ENCODE data around the gene MBLAC1.
"Not testable (repeated sequence)": the region's sequence is repeated elsewhere in the genome, so short reads cannot be mapped to it uniquely, and the experiment has no call there.

Gene MBLAC1

DNA sequence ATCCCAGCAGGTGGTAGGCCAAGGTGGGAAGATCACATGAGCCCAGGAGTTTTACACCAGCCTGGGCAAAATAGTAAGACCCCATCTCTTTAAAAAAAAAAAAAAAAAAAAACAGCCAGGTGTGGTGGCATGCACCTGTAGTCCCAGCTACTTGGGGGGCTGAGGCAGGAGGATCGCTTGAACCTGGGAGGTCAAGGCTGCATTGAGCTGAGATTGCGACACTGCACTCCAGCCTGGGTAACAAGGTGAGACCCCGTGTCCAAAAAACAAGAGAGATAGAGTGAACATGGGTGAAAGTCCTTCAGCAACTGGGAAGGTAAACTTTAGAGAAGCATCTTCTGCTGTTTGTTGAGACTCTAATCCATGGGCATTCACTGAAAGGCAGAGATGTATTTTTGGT lies 15.7 kb downstream of the MBLAC1 start:
- Mint-ChIP-seq H3K36me3 (ENCODE audit: low read depth) (no peaks in the 10 kb centered on the region), H3K4me3 (no peak overlapping the region), H3K27me3 (ENCODE audit: low read depth) (peaks cover 4% of the 10 kb centered on the region), H3K27ac (no peak overlapping the region), H3K4me1 (no peaks in the 10 kb centered on the region), H3K9me3 (no peaks in the 10 kb centered on the region)
- TF ChIP-seq, protein P1, sequence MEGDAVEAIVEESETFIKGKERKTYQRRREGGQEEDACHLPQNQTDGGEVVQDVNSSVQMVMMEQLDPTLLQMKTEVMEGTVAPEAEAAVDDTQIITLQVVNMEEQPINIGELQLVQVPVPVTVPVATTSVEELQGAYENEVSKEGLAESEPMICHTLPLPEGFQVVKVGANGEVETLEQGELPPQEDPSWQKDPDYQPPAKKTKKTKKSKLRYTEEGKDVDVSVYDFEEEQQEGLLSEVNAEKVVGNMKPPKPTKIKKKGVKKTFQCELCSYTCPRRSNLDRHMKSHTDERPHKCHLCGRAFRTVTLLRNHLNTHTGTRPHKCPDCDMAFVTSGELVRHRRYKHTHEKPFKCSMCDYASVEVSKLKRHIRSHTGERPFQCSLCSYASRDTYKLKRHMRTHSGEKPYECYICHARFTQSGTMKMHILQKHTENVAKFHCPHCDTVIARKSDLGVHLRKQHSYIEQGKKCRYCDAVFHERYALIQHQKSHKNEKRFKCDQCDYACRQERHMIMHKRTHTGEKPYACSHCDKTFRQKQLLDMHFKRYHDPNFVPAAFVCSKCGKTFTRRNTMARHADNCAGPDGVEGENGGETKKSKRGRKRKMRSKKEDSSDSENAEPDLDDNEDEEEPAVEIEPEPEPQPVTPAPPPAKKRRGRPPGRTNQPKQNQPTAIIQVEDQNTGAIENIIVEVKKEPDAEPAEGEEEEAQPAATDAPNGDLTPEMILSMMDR (IDR thresholded peaks at IDR 0.05; ENCODE audit: unreplicated experiment in 3 of 3) = no peak

GRCh38 chr7:100146350-100146749 lies 19.6 kb downstream of the MBLAC1 start:
- H3K36me3 Mint-ChIP-seq (ENCODE audit: low read depth); H3K9me3 Mint-ChIP-seq; H3K27ac Mint-ChIP-seq; H3K4me3 Mint-ChIP-seq; H3K27me3 Mint-ChIP-seq (ENCODE audit: low read depth): not testable (repeated sequence)
- H3K4me1 Mint-ChIP-seq = peaks cover 12% of the 10 kb centered on the region

- Mint-ChIP-seq H3K4me1 (peaks cover 12% of the 10 kb centered on the region), H3K27ac (no peak overlapping the region), H3K4me3 (no peak overlapping the region), H3K36me3 (ENCODE audit: low read depth) (peaks cover 10% of the 10 kb centered on the region), H3K27me3 (ENCODE audit: low read depth) (no peaks in the 10 kb centered on the region), H3K9me3 (no peaks in the 10 kb centered on the region)
- TF ChIP-seq, protein P1 (IDR thresholded peaks at IDR 0.05; ENCODE audit: unreplicated experiment in 3 of 3) = no peak
These were observed 20.5 kb downstream of the MBLAC1 start for GRCh38 chr7:100147278-100147677.

- Mint-ChIP-seq H3K36me3 (ENCODE audit: low read depth) (peaks cover 15% of the 10 kb centered on the region), H3K27me3 (ENCODE audit: low read depth) (no peaks in the 10 kb centered on the region), H3K4me1 (peaks cover 12% of the 10 kb centered on the region)
These were observed 21.4 kb downstream of the MBLAC1 start for GRCh38 chr7:100148225-100148558.

DNA sequence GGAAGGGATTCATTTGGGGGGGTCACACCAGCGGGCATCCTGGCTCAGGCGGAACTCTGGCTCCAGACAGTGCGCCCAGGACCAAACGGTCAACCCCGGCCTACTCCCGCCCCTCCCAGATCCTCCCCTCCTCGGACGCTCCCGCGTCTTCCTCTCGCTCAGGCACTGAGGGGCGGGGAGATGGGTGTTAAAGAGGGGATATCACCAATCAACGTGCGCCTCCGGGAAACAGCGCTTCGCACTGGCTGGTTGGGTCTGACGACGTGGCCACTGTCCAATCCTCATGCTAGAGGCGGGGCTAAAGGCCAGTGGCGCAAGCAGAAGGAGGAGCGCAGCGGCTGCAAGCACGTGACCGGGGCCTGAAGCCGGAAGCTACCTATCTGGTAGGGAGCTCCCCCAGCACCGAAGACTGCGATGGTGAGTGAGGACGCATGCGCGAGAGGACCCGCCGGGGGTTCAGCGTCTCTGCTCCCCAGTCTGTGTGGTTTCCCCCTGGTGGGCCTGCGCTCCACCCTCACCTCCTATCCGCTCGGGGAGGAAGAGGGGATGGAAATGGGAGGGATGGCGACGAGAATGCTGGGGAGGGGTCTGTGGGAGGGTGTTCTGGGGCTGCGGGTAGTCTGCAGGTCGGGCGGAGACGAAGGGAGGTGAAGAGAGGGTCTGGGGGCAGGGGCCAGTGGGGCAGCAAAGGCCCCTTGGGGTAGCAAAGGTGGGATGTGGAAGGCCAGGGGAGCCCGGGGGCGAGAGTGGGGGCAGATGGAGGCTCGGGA lies 22.0 kb downstream of the MBLAC1 start, which contains the start of gene LAMTOR4:
TSS of gene LAMTOR4 (plus strand) at position 360 of the 770 bp plus-strand sequence. CDS start at position 415, 55 bp downstream.
- peak within 1 kb of the TSS; percentile 90 to 95 (median 92) for H3K4me3 Mint-ChIP-seq
- no peaks in the 10 kb centered on the region for H3K27me3 Mint-ChIP-seq (ENCODE audit: low read depth)
- peak within 1 kb of the TSS; percentile 38 to 83 (median 75) for H3K27ac Mint-ChIP-seq
- no peaks in the 10 kb centered on the region for H3K9me3 Mint-ChIP-seq
- H3K36me3 Mint-ChIP-seq (ENCODE audit: low read depth) = peaks cover 18% of the 10 kb centered on the region
- TF ChIP-seq, protein P1 (IDR thresholded peaks at IDR 0.05; ENCODE audit: unreplicated experiment in 3 of 3) = no peak
- peaks cover 12% of the 10 kb centered on the region for H3K4me1 Mint-ChIP-seq

More at GRCh38 chr7:100148225-100148558, 21.4 kb downstream of the MBLAC1 start:
- TF ChIP-seq, protein P1 (IDR thresholded peaks at IDR 0.05; ENCODE audit: unreplicated experiment in 3 of 3) = no peak
- H3K4me3 Mint-ChIP-seq = peak overlapping the region; percentile 90 to 95 (median 92)
- H3K9me3 Mint-ChIP-seq = no peaks in the 10 kb centered on the region
- peak overlapping the region; percentile 38 to 83 (median 75) for H3K27ac Mint-ChIP-seq

GRCh38 chr7:100152404-100152803 lies 25.6 kb downstream of the MBLAC1 start:
- peaks cover 27% of the 10 kb centered on the region for H3K36me3 Mint-ChIP-seq (ENCODE audit: low read depth)

More at GRCh38 chr7:100152404-100152803, 25.6 kb downstream of the MBLAC1 start:
- H3K27me3 Mint-ChIP-seq (ENCODE audit: low read depth) = no peaks in the 10 kb centered on the region
- H3K4me1 Mint-ChIP-seq = peaks cover 19% of the 10 kb centered on the region
- peak overlapping the region; percentile 9 to 27 (median 10) for H3K4me3 Mint-ChIP-seq
- no peaks in the 10 kb centered on the region for H3K9me3 Mint-ChIP-seq
- TF ChIP-seq, protein P1 (IDR thresholded peaks at IDR 0.05; ENCODE audit: unreplicated experiment in 3 of 3) = no peak
- peak overlapping the region in 1 of 3 experiments; percentile 28 for H3K27ac Mint-ChIP-seq

Measured in nephron (organoid).